Trophoblast cell (in vitro differentiated cells and primary cell): Measurements from ENCODE around the gene PRDM11.

Experiments used
- DNase-seq, 2 donors: peaks; one replicate each; pipeline ENCODE4 v3.0.0-alpha.2; 2016
- H2AFZ ChIP-seq: 2 replicates; pipeline ENCODE4 v1.6.1; 2013; ENCODE audit warnings: low read length, moderate library complexity, mild to moderate bottlenecking; ENCODE audit not compliant: insufficient read depth, poor library complexity
- H2AK5ac ChIP-seq: 2 replicates; pipeline ENCODE4 v1.6.1; 2013; ENCODE audit warnings: mild to moderate bottlenecking, low read length
- H2BK120ac ChIP-seq: 2 replicates; pipeline ENCODE4 v1.6.1; 2013; ENCODE audit warnings: low read length, mild to moderate bottlenecking, moderate library complexity; ENCODE audit not compliant: insufficient read depth, poor library complexity
- H2BK12ac ChIP-seq: 2 replicates; pipeline ENCODE4 v1.6.1; 2013; ENCODE audit warnings: mild to moderate bottlenecking, low read length, moderate library complexity
- H2BK5ac ChIP-seq: 2 replicates; pipeline ENCODE4 v1.6.1; 2013; ENCODE audit warnings: low read length, low read depth, moderate library complexity, mild to moderate bottlenecking; ENCODE audit not compliant: poor library complexity
- H3K14ac ChIP-seq: 2 replicates; pipeline ENCODE4 v1.6.1; 2013; ENCODE audit warnings: mild to moderate bottlenecking, low read length
- H3K18ac ChIP-seq: 2 replicates; pipeline ENCODE4 v1.6.1; 2013; ENCODE audit warnings: mild to moderate bottlenecking, low read length
- H3K23ac ChIP-seq: 2 replicates; pipeline ENCODE4 v1.6.1; 2013; ENCODE audit warnings: low read length
- H3K27ac ChIP-seq: 2 replicates; pipeline ENCODE4 v1.5.1; 2013; ENCODE audit warnings: low read depth, mild to moderate bottlenecking, inconsistent platforms, low read length, moderate library complexity
- H3K27me3 ChIP-seq: 2 replicates; pipeline ENCODE4 v1.6.1; 2013; ENCODE audit warnings: inconsistent platforms, mild to moderate bottlenecking, low read length, moderate library complexity; ENCODE audit not compliant: insufficient read depth
- H3K36me3 ChIP-seq, 2 experiments: 1 replicate in 1 of 2; 2 replicates in 1 of 2; pipeline ENCODE4 v1.6.1; 2013; ENCODE audit warnings: low read length in 2 of 2, mild to moderate bottlenecking in 2 of 2, moderate library complexity in 1 of 2; ENCODE audit not compliant: insufficient read depth in 2 of 2, control insufficient read depth in 1 of 2
- H3K4ac ChIP-seq: 2 replicates; pipeline ENCODE4 v1.6.1; 2013; ENCODE audit warnings: low read depth, mild to moderate bottlenecking, low read length, moderate library complexity
- H3K4me1 ChIP-seq, 2 experiments: 1 replicate in 1 of 2; 2 replicates in 1 of 2; pipeline ENCODE4 v1.6.1; 2013; ENCODE audit warnings: low read length in 2 of 2, mild to moderate bottlenecking in 2 of 2, moderate library complexity in 1 of 2; ENCODE audit not compliant: insufficient read depth in 2 of 2, control insufficient read depth in 1 of 2
- H3K4me2 ChIP-seq: 2 replicates; pipeline ENCODE4 v1.6.1; 2013; ENCODE audit warnings: inconsistent platforms, mild to moderate bottlenecking, low read length, moderate library complexity
- H3K4me3 ChIP-seq: 2 replicates; pipeline ENCODE4 v1.5.1; 2013; ENCODE audit warnings: mild to moderate bottlenecking, low read depth, low read length, inconsistent platforms
- H3K79me1 ChIP-seq: one replicate; pipeline ENCODE4 v1.6.1; 2013; ENCODE audit warnings: low read length
- H3K79me2 ChIP-seq: 2 replicates; pipeline ENCODE4 v1.6.1; 2013; ENCODE audit warnings: low read length, mild to moderate bottlenecking; ENCODE audit not compliant: control insufficient read depth, insufficient read depth, poor library complexity
- H3K9ac ChIP-seq: 2 replicates; pipeline ENCODE4 v1.6.1; 2013; ENCODE audit warnings: mild to moderate bottlenecking, low read length
- H3K9me3 ChIP-seq: 2 replicates; pipeline ENCODE4 v1.6.1; 2013; ENCODE audit warnings: low read depth, mild to moderate bottlenecking, control low read depth, inconsistent platforms, low read length; ENCODE audit not compliant: insufficient read depth
- H4K12ac ChIP-seq: 2 replicates; pipeline ENCODE4 v1.6.1; 2013; ENCODE audit warnings: low read depth, mild to moderate bottlenecking, low read length, moderate library complexity
- H4K8ac ChIP-seq: 2 replicates; pipeline ENCODE4 v1.6.1; 2013; ENCODE audit warnings: low read depth, mild to moderate bottlenecking, low read length, moderate library complexity
- H4K91ac ChIP-seq: one replicate; pipeline ENCODE4 v1.6.1; 2013; ENCODE audit warnings: low read depth, mild to moderate bottlenecking, low read length, moderate library complexity
- WGBS: extraction: QIAGEN DNeasy Blood & Tissue Kit; methylation state at CpG from one replicate; pipeline ENCODE4 v1.1.7; 2013; ENCODE audit warnings: missing lambda C conversion rate; ENCODE audit not compliant: insufficient read length, insufficient coverage; ENCODE audit errors: extremely low coverage; 5-methylcytosine and 5-hydroxymethylcytosine counted together

The PRDM11 gene

GRCh38 chr11:45263773-45264172, 117.3 kb downstream of the PRDM11 start:
- no peak overlapping the region for H3K4me3 ChIP-seq
- no peaks in the 10 kb centered on the region for H3K27me3 ChIP-seq
- no peak overlapping the region for H3K27ac ChIP-seq
- H2AFZ ChIP-seq, result no peak overlapping the region
- H3K79me2 ChIP-seq, result no peaks in the 10 kb centered on the region
- H2BK5ac ChIP-seq, result no peak overlapping the region
- no peak overlapping the region for H3K23ac ChIP-seq
- no peak overlapping the region for H4K91ac ChIP-seq
- no peak overlapping the region for H3K9ac ChIP-seq
- WGBS, result no CpG with 5 or more reads among the region's 3 CpGs
- H3K79me1 ChIP-seq, result no peaks in the 10 kb centered on the region
- no peak overlapping the region for H2BK120ac ChIP-seq
- H3K18ac ChIP-seq, result no peak overlapping the region
- H4K8ac ChIP-seq, result no peak overlapping the region
- no peaks in the 10 kb centered on the region for H3K36me3 ChIP-seq
- H3K4ac ChIP-seq, result no peak overlapping the region
- H4K12ac ChIP-seq, result no peak overlapping the region
- no peak for DNase-seq
- no peaks in the 10 kb centered on the region for H3K4me1 ChIP-seq
- no peak overlapping the region for H3K14ac ChIP-seq
- H3K9me3 ChIP-seq, result peaks cover 11% of the 10 kb centered on the region
- no peak overlapping the region for H3K4me2 ChIP-seq
- no peak overlapping the region for H2BK12ac ChIP-seq
- H2AK5ac ChIP-seq, result no peak overlapping the region

- no peak overlapping the region for H2AK5ac ChIP-seq
- WGBS, result no CpG with 5 or more reads among the region's 11 CpGs
- H3K4ac ChIP-seq, result no peak overlapping the region
- H4K12ac ChIP-seq, result no peak overlapping the region
- peak; percentile 61 to 71 for DNase-seq
- H4K8ac ChIP-seq, result no peak overlapping the region
- H3K18ac ChIP-seq, result no peak overlapping the region
- H2BK12ac ChIP-seq, result no peak overlapping the region
- H4K91ac ChIP-seq, result no peak overlapping the region
- H3K4me2 ChIP-seq, result no peak overlapping the region
- peaks cover 11% of the 10 kb centered on the region for H3K9me3 ChIP-seq
- no peaks in the 10 kb centered on the region for H3K36me3 ChIP-seq
- no peak overlapping the region for H3K27ac ChIP-seq
- H3K4me1 ChIP-seq, result no peaks in the 10 kb centered on the region
- no peak overlapping the region for H2BK5ac ChIP-seq
- H3K9ac ChIP-seq, result no peak overlapping the region
- H2AFZ ChIP-seq, result no peak overlapping the region
- H3K79me1 ChIP-seq, result no peaks in the 10 kb centered on the region
- no peak overlapping the region for H3K23ac ChIP-seq
- no peaks in the 10 kb centered on the region for H3K79me2 ChIP-seq
- H3K4me3 ChIP-seq, result no peak overlapping the region
- H3K14ac ChIP-seq, result no peak overlapping the region
- no peak overlapping the region for H2BK120ac ChIP-seq
- H3K27me3 ChIP-seq, result no peaks in the 10 kb centered on the region
Observed at GRCh38 chr11:45264839-45265515, 118.5 kb downstream of the PRDM11 start.

- no CpG with 5 or more reads among the region's 2 CpGs for WGBS
- no peak overlapping the region for H2AFZ ChIP-seq
- no peak overlapping the region for H2AK5ac ChIP-seq
- no peak overlapping the region for H3K18ac ChIP-seq
- H3K23ac ChIP-seq, result no peak overlapping the region
- H3K79me1 ChIP-seq, result no peaks in the 10 kb centered on the region
- H3K4me1 ChIP-seq, result no peaks in the 10 kb centered on the region
- H3K4ac ChIP-seq, result no peak overlapping the region
- no peak overlapping the region for H4K12ac ChIP-seq
- H3K9me3 ChIP-seq, result peaks cover 11% of the 10 kb centered on the region
- no peaks in the 10 kb centered on the region for H3K36me3 ChIP-seq
- no peaks in the 10 kb centered on the region for H3K79me2 ChIP-seq
- H3K9ac ChIP-seq, result no peak overlapping the region
- no peak overlapping the region for H3K27ac ChIP-seq
- H2BK5ac ChIP-seq, result no peak overlapping the region
- H4K8ac ChIP-seq, result no peak overlapping the region
- H2BK120ac ChIP-seq, result no peak overlapping the region
- no peak overlapping the region for H2BK12ac ChIP-seq
- H3K14ac ChIP-seq, result no peak overlapping the region
- no peak for DNase-seq
- no peak overlapping the region for H3K4me3 ChIP-seq
- no peak overlapping the region for H3K4me2 ChIP-seq
- no peak overlapping the region for H4K91ac ChIP-seq
- H3K27me3 ChIP-seq, result no peaks in the 10 kb centered on the region
Observed at GRCh38 chr11:45265969-45266675, 119.7 kb downstream of the PRDM11 start.

GRCh38 chr11:45266676-45267020, 120.2 kb downstream of the PRDM11 start:
- Histone ChIP-seq H3K4me2 (no peak overlapping the region), H3K4ac (no peak overlapping the region), H3K9me3 (peaks cover 11% of the 10 kb centered on the region), H3K9ac (no peak overlapping the region), H2BK12ac (no peak overlapping the region), H3K36me3 (no peaks in the 10 kb centered on the region), H3K79me2 (no peaks in the 10 kb centered on the region), H4K8ac (no peak overlapping the region), H3K23ac (no peak overlapping the region), H3K14ac (no peak overlapping the region), H3K18ac (no peak overlapping the region), H2AFZ (no peak overlapping the region), H4K12ac (no peak overlapping the region), H2BK5ac (no peak overlapping the region), H3K4me1 (no peaks in the 10 kb centered on the region), H3K27me3 (no peaks in the 10 kb centered on the region), H3K4me3 (no peak overlapping the region), H2BK120ac (no peak overlapping the region), H3K79me1 (no peaks in the 10 kb centered on the region), H4K91ac (no peak overlapping the region), H2AK5ac (no peak overlapping the region), H3K27ac (no peak overlapping the region)
- WGBS, result no CpG with 5 or more reads among the region's 1 CpG
- no peak for DNase-seq
